Kidney (tissue), 14 donors: ENCODE data around the gene TGFB2. TPM values are rescaled to one million over a fixed set of nuclear protein-coding genes. Genes with fewer than 3 reads are reported as not detected.

Source experiments
- DNase-seq, 5 donors: peaks; one replicate each; pipeline ENCODE4 v3.0.0-alpha.2; 2013 to 2020
- FAIRE-seq: peaks from 2 replicates; lab custom pipeline; 2012; peaks lifted over from hg19 to GRCh38; lab: Jason Lieb, UNC
- H3K27ac ChIP-seq, 2 donors: one replicate each; pipeline ENCODE4 v1.7.0; 2013; ENCODE audit warnings: low read depth in 2 of 2, low read length in 2 of 2, inconsistent platforms in 1 of 2
- H3K27me3 ChIP-seq: one replicate; pipeline ENCODE4 v1.7.1; 2013; ENCODE audit warnings: low read length, inconsistent platforms; ENCODE audit not compliant: control insufficient read depth, insufficient read depth
- H3K36me3 ChIP-seq, 3 donors: one replicate each; pipeline versions ENCODE4 v1.7.0 to v1.7.1; 2013; ENCODE audit warnings: low read length in 3 of 3, control low read depth in 1 of 3, inconsistent platforms in 1 of 3; ENCODE audit not compliant: insufficient read depth in 3 of 3, control insufficient read depth in 2 of 3
- H3K4me1 ChIP-seq, 3 donors: one replicate each; pipeline versions ENCODE4 v1.7.0 to v1.7.1; 2013; ENCODE audit warnings: low read length in 3 of 3, inconsistent platforms in 1 of 3, low read depth in 1 of 3; ENCODE audit not compliant: control insufficient read depth in 2 of 3, insufficient read depth in 2 of 3
- H3K4me3 ChIP-seq, 3 donors: one replicate each; pipeline versions ENCODE4 v1.7.0 to v1.8.1; 2013; ENCODE audit warnings: low read length in 3 of 3, control low read depth in 1 of 3, inconsistent platforms in 1 of 3
- H3K9ac ChIP-seq, 3 donors: one replicate each; pipeline versions ENCODE4 v1.7.0 to v1.7.1; 2013; ENCODE audit warnings: low read length in 3 of 3, control low read depth in 1 of 3, inconsistent platforms in 1 of 3
- H3K9me3 ChIP-seq, 3 donors: one replicate each; pipeline versions ENCODE4 v1.7.0 to v1.7.1; 2013; ENCODE audit warnings: low read length in 3 of 3, control low read depth in 1 of 3, inconsistent platforms in 1 of 3; ENCODE audit not compliant: control insufficient read depth in 2 of 3, insufficient read depth in 1 of 3
- CTCF ChIP-seq: IDR thresholded peaks from 3 replicates; pipeline ENCODE4 v1.5.1; 2012; ENCODE audit warnings: mild to moderate bottlenecking, moderate library complexity, borderline replicate concordance; ENCODE audit not compliant: insufficient read depth; ENCODE audit errors: extremely low read depth
- intact Hi-C: fragments of 100-400 bp; cut with DNase I; formaldehyde crosslinking; loops from one replicate; pipeline ENCODE4 v1.11.1; 2022
- polyA plus RNA-seq: library from polyadenylated mRNA; stranded (reverse); fragments of 350-450 nt; fragmentation: Illumina TruSeq; extraction: RNeasy Lipid Tissue Mini Kit (QIAGEN cat#74804); gene quantifications from one replicate; pipeline ENCODE4 v1.2.3, GENCODE V29; 2014; ENCODE audit warnings: low read depth, low replicate concordance; ENCODE audit not compliant: insufficient read depth
- total RNA-seq: library from RNA; stranded (reverse); fragmentation: NEBNext Ultra II Directional; extraction: Animal tissue kit (Norgen Biotek cat#: 25700); gene quantifications from one replicate; pipeline ENCODE4 v1.2.1, GENCODE V29; 2021
- donor health status: control.
- donor health status: control.
- donor health status: control.
- donor health status: control.
- donor health status: control.
- donor health status: DM: yes; HTN: yes; CAD: no.
- donor health status: Normal renal cell carcinoma (clear cell type).

The TGFB2 gene
- total and polyA plus RNA-seq, 2 donors from 2014 or later, result 1.4 to 12.2 TPM

GRCh38 chr1:218493986-218494385 lies 148.8 kb downstream of the TGFB2 start:
- Histone ChIP-seq H3K9ac (no peak overlapping the region), H3K27me3 (no peaks in the 10 kb centered on the region), H3K9me3 (no peaks in the 10 kb centered on the region), H3K4me3 (no peak overlapping the region), H3K36me3 (no peaks in the 10 kb centered on the region), H3K27ac (no peak overlapping the region), H3K4me1 (no peaks in the 10 kb centered on the region)
- no peak for FAIRE-seq
- intact Hi-C loops, result no loop called here
- TF ChIP-seq CTCF, result no peak
- no peak for DNase-seq

Other genes with a start within 250 kb of the TGFB2 start
- 21.4 TPM for gene RRP15, start 60.0 kb upstream of the TGFB2 start, total RNA-seq
- 5.9 TPM for gene RRP15, start 60.0 kb upstream of the TGFB2 start, polyA plus RNA-seq